ENCODE results near the gene IQCE. TPM values are rescaled to one million over a fixed set of nuclear protein-coding genes. Genes with fewer than 3 reads are reported as not detected.

Gene IQCE
- total RNA-seq, 1 experiment from 2014 or later, result 35.8 TPM

DNA sequence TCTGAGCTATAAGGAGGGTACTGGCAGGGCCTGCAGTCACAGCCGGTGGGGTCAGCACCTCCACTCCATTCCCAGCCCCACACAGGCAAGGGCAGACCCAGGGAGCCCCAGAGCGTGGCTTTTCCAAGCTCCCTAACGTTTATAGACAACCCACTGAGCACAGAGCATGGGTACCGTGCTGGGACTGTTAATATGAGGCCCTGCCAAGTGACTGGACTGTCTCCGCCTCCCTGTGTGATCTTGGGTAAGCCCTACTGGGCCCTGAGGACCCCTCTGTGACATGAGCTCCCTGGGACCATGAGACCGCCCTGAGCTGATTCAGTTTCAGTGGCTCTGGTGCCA is 85.4 kb downstream of the IQCE start:
- Histone ChIP-seq H3K4me3 (no peak overlapping the region), H3K9me2 (ENCODE audit: insufficient read depth) (no peaks in the 10 kb centered on the region), H3K9me3 (ENCODE audit: insufficient read depth, low read depth) (no peaks in the 10 kb centered on the region), H2AFZ (no peak overlapping the region), H4K20me1 (ENCODE audit: insufficient read depth) (peaks cover 48% of the 10 kb centered on the region), H3K4me2 (no peak overlapping the region), H3K4me1 (replicated peaks; ENCODE audit: insufficient read depth) (no peaks in the 10 kb centered on the region), H3F3A (ENCODE audit: insufficient read depth, low read depth) (0 out of 2 replicates have a peak, but pooled peaks cover 3% of the 10 kb centered on the region), H3K36me3 (ENCODE audit: low read depth) (no peaks in the 10 kb centered on the region), H3K27me3 (ENCODE audit: insufficient read depth, low read depth) (no peaks in the 10 kb centered on the region), H3K27ac (no peak overlapping the region), H3K79me2 (ENCODE audit: low read depth) (no peaks in the 10 kb centered on the region)
- intact Hi-C loops (cut with micrococcal nuclease; ENCODE audit: unreplicated experiment), result no loop called here
- DNase-seq, result no peak
- no peak for TF ChIP-seq EZH2 (IDR thresholded peaks at IDR 0.05; ENCODE audit: low read depth)
- TF ChIP-seq CTCF (conservative IDR thresholded peaks at IDR 0.05), result no peak
- CTCF ChIA-PET, result interaction anchor here (0.6 to 1.0 kb wide), 2 partner anchors 36 to 854 kb away, joined by 3 to 8 read pairs; no protein-coding TSS in a partner anchor
- BruUV-seq (replicated peaks), result no TSS peak
- POLR2A ChIA-PET (ENCODE audit: unreplicated experiment), result no interaction called here

- Histone ChIP-seq H3K27ac (no peak overlapping the region), H3K36me3 (ENCODE audit: low read depth) (no peaks in the 10 kb centered on the region), H3K79me2 (ENCODE audit: low read depth) (no peaks in the 10 kb centered on the region), H3F3A (ENCODE audit: insufficient read depth, low read depth) (0 out of 2 replicates have a peak, but pooled peaks cover 3% of the 10 kb centered on the region), H3K9me2 (ENCODE audit: insufficient read depth) (no peaks in the 10 kb centered on the region), H3K27me3 (ENCODE audit: insufficient read depth, low read depth) (no peaks in the 10 kb centered on the region), H4K20me1 (ENCODE audit: insufficient read depth) (peaks cover 43% of the 10 kb centered on the region), H3K9me3 (ENCODE audit: insufficient read depth, low read depth) (no peaks in the 10 kb centered on the region), H3K4me2 (no peak overlapping the region), H3K4me1 (replicated peaks; ENCODE audit: insufficient read depth) (no peaks in the 10 kb centered on the region), H3K4me3 (no peak overlapping the region), H2AFZ (no peak overlapping the region)
- no peak for TF ChIP-seq CTCF (conservative IDR thresholded peaks at IDR 0.05)
- no peak for TF ChIP-seq EZH2 (IDR thresholded peaks at IDR 0.05; ENCODE audit: low read depth)
- DNase-seq, result no peak
- ChIA-PET CTCF (interaction anchor here (0.6 to 1.0 kb wide), 2 partner anchors 35 to 854 kb away, joined by 3 to 8 read pairs; no protein-coding TSS in a partner anchor), POLR2A (ENCODE audit: unreplicated experiment) (no interaction called here)
- intact Hi-C loops (cut with micrococcal nuclease; ENCODE audit: unreplicated experiment), result no loop called here
- BruUV-seq (replicated peaks), result no TSS peak
Measured at GRCh38 chr7:2644562-2645273, 85.9 kb downstream of the IQCE start.

GRCh38 chr7:2645274-2645868 is 86.6 kb downstream of the IQCE start:
- ChIA-PET CTCF (no interaction called here), POLR2A (ENCODE audit: unreplicated experiment) (no interaction called here)
- Histone ChIP-seq H3K4me1 (replicated peaks; ENCODE audit: insufficient read depth) (no peaks in the 10 kb centered on the region), H3K27ac (no peak overlapping the region), H2AFZ (no peak overlapping the region), H3K4me3 (no peak overlapping the region), H3K9me2 (ENCODE audit: insufficient read depth) (no peaks in the 10 kb centered on the region), H3K4me2 (no peak overlapping the region), H3F3A (ENCODE audit: insufficient read depth, low read depth) (0 out of 2 replicates have a peak, but pooled peaks cover 3% of the 10 kb centered on the region), H3K27me3 (ENCODE audit: insufficient read depth, low read depth) (no peaks in the 10 kb centered on the region), H3K36me3 (ENCODE audit: low read depth) (no peaks in the 10 kb centered on the region), H3K9me3 (ENCODE audit: insufficient read depth, low read depth) (no peaks in the 10 kb centered on the region), H4K20me1 (ENCODE audit: insufficient read depth) (peaks cover 43% of the 10 kb centered on the region), H3K79me2 (ENCODE audit: low read depth) (no peaks in the 10 kb centered on the region)
- no peak for DNase-seq
- intact Hi-C loops (cut with micrococcal nuclease; ENCODE audit: unreplicated experiment), result no loop called here
- no TSS peak for BruUV-seq (replicated peaks)
- TF ChIP-seq EZH2 (IDR thresholded peaks at IDR 0.05; ENCODE audit: low read depth) (no peak), CTCF (conservative IDR thresholded peaks at IDR 0.05) (no peak)

All from PC-9 (cell line).